Renal cortical epithelial cell (primary cell): Measurements from ENCODE around the gene ATAT1. TPM values are rescaled to one million over a fixed set of nuclear protein-coding genes. Genes with fewer than 3 reads are reported as not detected.

Experiments used
- DNase-seq: peaks from one replicate; pipeline ENCODE4 v3.0.0-alpha.2; 2011; ENCODE audit warnings: low read depth
- total RNA-seq: library from RNA; depleted of rRNA; stranded (reverse); fragments of >200 nt; gene quantifications from 2 replicates; pipeline ENCODE4 v1.2.3, GENCODE V29; 2014

ATAT1 gene
- total RNA-seq, 1 donor from 2014 or later, result 7.8 TPM

GRCh38 chr6:30683183-30683979 lies 56.7 kb downstream of the ATAT1 start:
- no peak for DNase-seq

DNA sequence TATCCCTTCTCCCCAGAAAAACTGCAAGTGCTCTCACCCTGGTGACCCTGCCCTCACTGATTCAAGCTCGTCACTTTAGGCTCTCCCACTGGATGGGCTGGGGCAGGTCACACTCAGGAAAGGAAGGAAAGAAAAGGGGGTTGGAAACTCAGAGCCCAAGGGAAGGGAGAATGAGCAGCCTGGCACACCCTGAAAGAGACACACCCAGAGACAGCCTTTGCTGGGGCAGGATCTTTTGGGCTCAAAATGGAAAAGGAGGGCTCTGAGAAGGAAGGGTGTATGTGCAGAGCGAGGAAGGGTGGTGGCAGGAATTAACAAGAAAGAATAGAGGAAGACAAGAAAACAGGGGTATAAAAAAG lies 57.3 kb downstream of the ATAT1 start:
- DNase-seq, result no peak

- no peak for DNase-seq
Observed at GRCh38 chr6:30684386-30685156, 57.9 kb downstream of the ATAT1 start.

DNA sequence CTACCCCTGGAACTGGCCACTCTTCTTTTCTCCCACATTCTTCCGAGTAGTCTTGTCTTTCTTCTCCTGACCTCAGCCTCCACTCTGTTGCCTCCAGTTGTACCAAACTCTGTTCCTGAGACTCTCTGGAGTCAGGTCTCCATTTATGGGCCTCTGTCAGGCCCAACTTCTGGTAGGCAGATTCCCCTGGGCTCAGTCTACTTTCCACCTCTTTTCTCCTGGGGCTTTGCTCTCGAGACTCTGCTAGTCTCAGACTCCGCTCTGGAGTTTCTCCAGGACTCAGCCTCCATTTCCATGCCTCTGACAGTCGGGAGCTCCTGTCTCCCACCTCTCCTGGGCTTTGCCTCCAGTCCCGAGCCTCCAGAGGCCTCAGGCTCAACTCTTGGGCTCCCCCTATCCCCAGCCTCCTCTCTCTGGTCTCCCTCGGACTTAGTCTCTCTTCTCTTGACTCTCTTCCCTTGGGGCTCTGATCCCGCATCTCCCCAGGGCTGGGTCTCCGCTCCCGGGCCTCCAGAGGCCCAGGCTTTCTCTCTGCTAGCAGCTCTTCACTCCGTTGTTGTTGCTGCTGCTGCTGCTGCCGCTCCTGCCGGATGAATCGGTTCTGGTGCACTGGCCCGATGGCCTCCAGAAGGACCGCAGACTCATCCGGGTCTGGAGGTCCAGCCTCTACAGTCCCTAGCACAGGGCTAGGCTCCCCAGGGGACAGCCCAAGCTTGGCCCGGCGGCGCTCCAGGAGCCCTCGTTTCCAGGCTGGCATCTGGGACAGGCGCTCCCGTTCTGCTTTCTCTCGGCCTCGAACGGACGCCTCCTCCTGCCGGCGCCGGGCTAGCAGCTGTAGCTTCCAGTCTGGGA lies 58.7 kb downstream of the ATAT1 start:
- DNase-seq, result no peak

- DNase-seq, result no peak
Observed at GRCh38 chr6:30686009-30686907, 59.6 kb downstream of the ATAT1 start, which contains the start of gene PPP1R18. PPP1R18 (minus strand) TSS chr6:30686645; CDS start chr6:30686018, 627 bp downstream.

- peak; percentile 66 for DNase-seq
Observed at GRCh38 chr6:30686908-30687658, 60.4 kb downstream of the ATAT1 start.

DNA sequence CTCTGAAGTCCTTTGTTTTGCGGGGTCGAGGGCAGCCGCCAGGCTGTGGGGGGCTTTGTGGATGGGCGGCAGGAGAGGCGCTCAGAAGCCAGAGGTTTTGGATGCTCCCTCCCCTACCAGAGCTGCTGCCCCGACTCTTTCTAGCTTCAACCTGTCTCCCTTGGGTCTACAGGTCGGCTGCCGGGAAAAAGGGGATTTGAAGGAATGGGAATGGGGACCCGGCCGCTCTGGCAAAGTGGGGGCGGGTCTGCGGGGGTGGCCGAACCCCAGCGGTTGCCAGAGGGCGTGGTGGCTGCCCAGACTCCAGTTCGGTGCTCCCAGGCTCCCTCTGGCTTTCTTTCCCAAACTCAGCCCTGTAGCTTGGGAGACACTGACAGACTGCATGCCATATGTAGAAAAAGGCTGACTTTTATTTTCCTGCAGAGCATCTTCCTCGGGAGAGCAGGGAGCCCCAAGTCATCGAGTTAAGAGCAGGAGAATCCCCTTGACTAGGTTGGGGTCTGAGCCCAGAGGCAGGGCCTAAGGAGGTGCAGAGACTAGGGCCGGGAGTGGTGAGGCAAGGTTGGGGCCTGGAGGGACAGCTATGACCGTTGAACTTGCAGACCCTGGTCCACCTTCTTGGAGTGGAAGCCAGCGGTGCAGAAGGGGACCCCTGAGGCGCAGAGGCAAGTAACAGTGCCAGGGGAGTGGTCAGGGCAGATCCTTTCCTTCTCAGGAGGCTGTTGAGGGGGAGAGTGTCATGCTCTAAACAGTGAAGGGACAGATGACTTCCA lies 61.2 kb downstream of the ATAT1 start:
- no peak for DNase-seq

GRCh38 chr6:30688569-30688968 lies 61.9 kb downstream of the ATAT1 start:
- no peak for DNase-seq

GRCh38 chr6:30689022-30689865 lies 62.6 kb downstream of the ATAT1 start:
- no peak for DNase-seq

DNA sequence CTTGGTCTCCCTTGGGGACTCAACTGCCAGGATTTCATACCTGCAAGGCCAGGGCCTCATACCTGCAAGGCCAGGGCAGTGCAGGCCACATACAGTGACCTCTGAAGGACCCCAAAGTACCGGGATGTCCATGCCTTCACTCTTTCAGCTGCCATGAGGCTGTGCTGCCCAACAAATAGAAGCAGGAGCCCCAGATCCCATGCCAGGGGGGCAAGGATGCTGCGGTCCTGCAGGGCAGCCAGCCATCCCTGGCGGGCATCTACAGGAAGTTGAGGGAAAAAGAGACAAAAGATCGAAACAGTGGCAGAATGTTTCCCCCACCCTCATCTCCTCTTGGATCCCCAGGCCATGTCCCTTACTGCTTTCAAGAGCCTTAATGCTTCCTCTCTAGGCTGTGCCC lies 63.3 kb downstream of the ATAT1 start:
- no peak for DNase-seq

DNA sequence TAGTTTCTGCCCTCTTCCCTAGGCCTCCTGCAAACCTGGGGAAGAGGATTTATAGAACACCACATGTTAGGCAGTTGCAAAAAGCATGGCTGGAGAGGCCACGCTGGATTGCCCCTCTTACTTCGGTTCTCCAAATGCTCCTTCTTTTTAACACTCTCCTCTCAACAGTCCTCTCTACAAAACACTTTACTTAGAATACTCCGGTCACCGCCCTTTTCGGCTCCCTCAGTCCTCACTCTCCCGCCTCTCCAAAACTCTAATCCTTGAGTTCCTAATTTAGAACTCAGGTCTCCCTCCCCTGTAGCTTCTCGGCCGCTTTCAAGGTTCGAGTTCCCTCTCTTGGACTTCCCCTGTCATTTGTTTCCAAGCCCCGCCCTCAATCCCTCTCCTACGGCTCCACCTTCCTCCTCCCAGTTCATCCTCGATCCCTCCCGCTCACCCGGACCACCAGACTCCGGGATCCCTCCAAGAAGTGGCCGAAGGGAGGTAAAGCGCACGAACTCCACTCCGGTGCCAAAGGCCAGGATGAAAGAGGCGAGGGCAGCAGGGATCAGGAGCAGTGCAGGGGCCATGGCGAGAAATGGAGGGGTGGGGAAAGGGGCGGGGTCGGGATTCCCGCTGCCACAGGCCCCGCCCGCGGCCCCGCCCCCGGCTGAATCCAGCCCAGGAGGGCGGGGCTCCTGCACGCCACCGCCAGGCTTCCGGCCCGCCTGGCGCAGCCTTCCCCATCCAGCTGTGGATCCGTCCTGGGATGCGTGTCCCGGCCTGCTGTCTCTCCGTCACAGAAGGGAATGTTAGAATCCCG lies 63.9 kb downstream of the ATAT1 start, which contains the start of gene NRM:
Gene NRM (minus strand): TSS at position 582 of the 805 bp plus-strand sequence. CDS start 10 bp downstream, at position 572.
- peak; percentile 72 for DNase-seq

DNA sequence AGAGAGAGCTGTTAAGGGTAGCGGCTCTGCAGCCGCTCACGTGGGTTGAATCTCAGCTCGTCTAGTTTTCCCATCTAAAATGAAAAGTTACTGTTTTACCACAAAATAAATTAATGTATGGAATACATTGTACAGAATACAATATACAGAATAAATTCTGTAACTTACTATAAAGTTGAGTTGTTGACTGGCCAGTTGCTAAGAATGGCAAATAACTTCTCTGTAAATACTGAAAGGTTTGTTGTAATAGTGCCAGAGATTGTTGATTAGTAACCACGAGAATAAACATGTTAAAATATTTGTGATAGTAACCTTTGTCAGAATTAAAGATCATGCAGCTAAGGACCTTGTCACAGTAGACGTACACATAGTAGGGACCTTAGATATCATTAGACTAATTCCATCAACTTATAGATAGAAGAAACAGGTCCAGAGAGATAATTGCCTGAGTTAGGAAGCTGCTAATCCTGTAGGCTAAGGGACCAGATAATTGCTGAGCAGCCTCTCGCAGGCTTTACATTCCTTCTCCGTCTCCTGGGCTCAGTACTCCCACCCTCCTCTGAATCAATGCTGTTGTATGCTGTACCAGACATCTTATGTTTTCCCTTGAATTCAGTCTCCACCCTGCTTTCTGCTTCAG lies 64.7 kb downstream of the ATAT1 start:
- DNase-seq, result no peak

Other genes starting within 250 kb of the ATAT1 start
- 170 and 213 TPM in 2 replicates for gene HLA-E, start 137.4 kb upstream of the ATAT1 start, total RNA-seq
- gene GNL1, start 70.4 kb upstream of the ATAT1 start, total RNA-seq, result 32.2 and 49.8 TPM in 2 replicates
- 2.3 and 3.9 TPM in 2 replicates for gene PRR3, start 69.6 kb upstream of the ATAT1 start, total RNA-seq
- 40.1 and 77.8 TPM in 2 replicates for gene ABCF1, start 55.4 kb upstream of the ATAT1 start, total RNA-seq
- 6.1 and 30.3 TPM in 2 replicates for gene PPP1R10, start 9.6 kb upstream of the ATAT1 start, total RNA-seq
- 31.0 and 60.4 TPM in 2 replicates for gene MRPS18B, start 9.0 kb upstream of the ATAT1 start, total RNA-seq
- gene C6orf136, start 20.3 kb downstream of the ATAT1 start, total RNA-seq, result 6.9 and 7.3 TPM in 2 replicates
- gene DHX16, start 46.1 kb downstream of the ATAT1 start, total RNA-seq, result 40.2 and 41.7 TPM in 2 replicates
- gene PPP1R18, start 59.8 kb downstream of the ATAT1 start, total RNA-seq, result 27.5 and 38.7 TPM in 2 replicates
- gene NRM, start 64.1 kb downstream of the ATAT1 start, total RNA-seq, result 0.69 and 1.7 TPM in 2 replicates
- gene MDC1, start 90.4 kb downstream of the ATAT1 start, total RNA-seq, result 6.4 and 10.2 TPM in 2 replicates
- gene TUBB, start 93.5 kb downstream of the ATAT1 start, total RNA-seq, result 312 and 597 TPM in 2 replicates
- 19.4 and 100 TPM in 2 replicates for gene FLOT1, start 115.8 kb downstream of the ATAT1 start, total RNA-seq
- 56.6 and 249 TPM in 2 replicates for gene IER3, start 117.7 kb downstream of the ATAT1 start, total RNA-seq